HG02884 (cell line): ENCODE measurements around the gene UBXN6.

ENCODE experiments used
- ATAC-seq: cut with Tn5 transposase; IDR thresholded peaks from one replicate; pipeline ENCODE4 v1.9.1; 2021; ENCODE audit warnings: mild to moderate bottlenecking, moderate library complexity; ENCODE audit not compliant: unreplicated experiment

UBXN6 gene

GRCh38 chr19:4443188-4443587 is 14.4 kb downstream of the UBXN6 start:
- ATAC-seq, result no peak

DNA sequence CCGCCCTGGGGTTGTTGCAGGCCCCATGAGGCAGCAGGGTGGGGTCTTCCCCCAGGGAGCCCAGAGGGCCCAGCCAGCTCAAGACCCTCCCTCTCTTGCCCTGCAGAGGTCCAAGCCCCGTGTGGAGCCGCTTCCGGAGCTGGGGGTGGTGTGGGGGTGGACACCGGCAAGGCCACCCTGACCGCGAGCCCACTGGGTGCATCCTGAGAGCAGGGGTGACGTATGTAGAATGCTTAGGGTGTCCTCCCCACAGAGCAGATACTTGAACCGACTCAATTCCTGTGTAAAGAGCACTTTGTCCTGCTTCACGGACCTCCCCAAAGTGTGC is 14.8 kb downstream of the UBXN6 start:
- ATAC-seq, result no peak

- no peak for ATAC-seq
Observed at GRCh38 chr19:4441994-4442818, 15.4 kb downstream of the UBXN6 start.

DNA sequence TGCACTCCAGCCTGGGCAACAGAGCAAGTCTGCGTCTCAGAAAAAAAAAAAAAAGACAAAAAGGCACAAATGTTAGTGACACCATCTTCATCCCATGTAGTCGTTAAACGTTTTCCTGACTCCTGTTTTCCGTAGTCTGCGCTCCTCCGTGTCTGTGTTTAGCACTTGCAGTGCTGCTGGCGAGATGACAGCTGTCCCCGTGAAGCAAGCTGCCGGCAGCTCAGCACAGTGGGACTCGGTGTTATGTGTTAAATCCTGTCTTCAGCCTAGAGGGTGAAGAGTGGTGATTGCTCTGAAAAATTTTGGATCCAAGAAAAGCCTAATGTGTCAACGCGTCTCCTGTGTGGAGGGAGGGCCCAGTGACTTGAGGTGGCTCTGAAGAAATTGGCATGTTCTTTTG is 18.4 kb downstream of the UBXN6 start:
- no peak for ATAC-seq

DNA sequence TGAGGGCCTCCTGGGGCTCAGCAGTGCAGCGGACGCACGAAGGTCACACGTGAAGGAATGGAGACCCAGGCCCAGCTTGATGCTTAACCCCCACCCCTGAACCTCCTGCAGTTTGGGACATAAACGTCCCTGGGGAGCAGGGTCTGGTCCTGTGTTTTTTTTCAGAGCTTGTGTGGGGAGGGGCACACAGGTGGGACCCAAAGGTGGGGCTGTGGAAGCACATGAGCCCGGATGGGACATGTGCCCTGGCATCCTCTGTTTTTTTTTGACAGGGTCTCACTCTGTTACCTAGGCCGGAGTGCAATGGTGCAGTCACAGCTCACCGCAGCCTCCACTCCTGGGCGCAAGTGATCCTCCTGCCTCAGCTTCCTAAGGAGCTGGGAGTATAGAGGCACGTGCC is 20.5 kb downstream of the UBXN6 start:
- no peak for ATAC-seq

DNA sequence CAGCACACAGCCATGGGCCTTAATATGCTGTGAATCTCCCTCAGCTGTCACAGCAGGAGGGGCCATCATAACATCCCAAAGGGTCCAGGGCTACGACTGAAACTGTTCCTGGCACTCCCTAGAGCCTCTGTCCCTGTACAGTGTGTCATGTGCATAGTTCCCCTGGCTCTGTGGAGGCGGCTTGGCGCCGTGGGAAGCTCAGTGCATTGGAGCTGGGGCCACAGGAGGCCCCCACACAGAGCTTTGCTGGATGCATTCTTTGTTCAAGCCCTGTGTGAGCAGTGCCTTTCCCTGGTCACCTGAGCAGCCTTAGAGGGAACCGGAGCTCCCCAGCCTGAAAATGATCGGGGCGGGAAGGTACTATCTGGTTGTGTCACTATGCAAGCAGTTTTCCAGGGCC is 21.4 kb downstream of the UBXN6 start:
- no peak for ATAC-seq

DNA sequence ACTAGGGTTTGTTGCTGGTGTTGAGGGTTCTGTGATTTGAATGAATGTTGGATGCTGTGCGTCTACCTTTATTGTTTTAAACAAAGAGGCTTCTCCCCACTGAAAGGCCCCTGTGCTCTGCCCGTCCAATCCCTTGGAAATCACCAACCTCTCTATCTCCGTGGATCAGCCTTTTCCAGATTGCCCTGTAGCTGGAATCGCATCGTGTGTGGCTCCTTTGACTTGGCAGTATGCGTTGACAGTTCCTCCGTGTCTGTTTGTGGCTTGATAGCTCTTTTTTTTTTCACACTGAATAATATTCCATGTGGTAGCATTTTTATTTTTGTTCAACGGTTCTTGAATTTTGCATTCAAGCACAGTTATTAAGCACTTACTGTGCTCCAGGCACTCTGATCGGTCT is 23.2 kb downstream of the UBXN6 start:
- no peak for ATAC-seq

- ATAC-seq, result no peak
Observed at GRCh38 chr19:4432918-4433506, 24.6 kb downstream of the UBXN6 start.

DNA sequence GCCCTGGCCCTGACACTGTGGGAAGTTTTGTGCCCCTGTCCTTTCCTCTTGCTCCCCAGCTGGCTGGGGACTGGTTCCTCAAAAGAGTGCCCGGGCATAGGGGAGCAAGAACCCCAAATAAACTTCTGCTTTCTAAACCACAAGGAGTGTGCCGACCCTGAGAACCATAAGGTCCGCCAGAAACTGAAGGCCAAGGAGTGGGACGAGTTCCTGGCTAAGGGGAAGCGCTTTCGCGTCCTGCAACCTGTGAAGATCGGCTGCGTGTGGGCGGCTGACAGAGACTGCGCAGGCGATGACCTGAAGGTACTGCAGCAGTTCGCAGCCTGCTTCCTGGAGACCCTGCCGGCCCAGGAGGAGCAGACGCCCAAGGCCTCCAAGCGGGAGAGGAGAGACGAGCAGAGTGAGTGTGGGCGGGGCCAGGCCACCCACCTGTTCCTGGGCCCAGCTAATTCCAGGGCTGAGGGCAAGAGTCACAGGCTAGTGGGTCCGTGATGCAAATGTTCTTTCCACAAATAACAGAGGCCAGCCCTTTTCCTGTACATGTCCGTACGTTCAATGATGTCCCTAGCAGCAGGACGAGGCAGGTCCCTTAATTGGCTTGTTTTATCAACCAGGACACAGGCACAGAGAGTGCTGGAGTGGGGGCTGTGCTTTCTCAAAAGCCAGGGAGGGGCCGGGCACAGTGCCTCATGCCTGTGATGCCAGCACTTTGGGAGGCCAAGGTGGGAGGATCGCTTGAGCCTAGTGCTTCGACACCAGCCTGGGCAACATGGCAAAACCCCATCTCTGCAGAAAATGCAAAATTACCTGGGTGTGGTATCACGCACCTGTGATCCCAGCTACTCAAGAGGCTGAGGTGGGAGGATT is 25.6 kb downstream of the UBXN6 start:
- ATAC-seq, result no peak

GRCh38 chr19:4431296-4431695 is 26.3 kb downstream of the UBXN6 start:
- ATAC-seq, result no peak

DNA sequence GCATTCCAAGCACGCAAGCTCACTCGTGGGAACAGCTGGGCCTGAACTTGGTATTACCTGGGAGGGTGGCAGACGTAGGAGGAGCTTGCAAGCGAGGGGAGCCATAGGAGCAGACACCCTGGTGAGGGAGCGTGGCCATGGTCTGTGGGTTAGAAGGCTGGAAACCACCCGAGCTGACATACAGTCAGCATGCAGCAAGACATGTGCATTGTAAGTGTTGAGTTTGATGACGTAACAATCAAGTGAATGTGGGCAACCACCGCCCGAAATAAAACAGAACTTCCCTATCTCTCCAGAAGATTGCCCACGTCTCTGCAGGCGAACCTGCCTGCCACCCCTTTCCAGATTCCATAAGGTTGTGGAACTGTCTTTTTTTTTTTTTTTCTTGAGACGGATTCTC is 26.8 kb downstream of the UBXN6 start:
- ATAC-seq, result no peak

GRCh38 chr19:4429771-4430171 is 27.8 kb downstream of the UBXN6 start:
- ATAC-seq, result no peak

DNA sequence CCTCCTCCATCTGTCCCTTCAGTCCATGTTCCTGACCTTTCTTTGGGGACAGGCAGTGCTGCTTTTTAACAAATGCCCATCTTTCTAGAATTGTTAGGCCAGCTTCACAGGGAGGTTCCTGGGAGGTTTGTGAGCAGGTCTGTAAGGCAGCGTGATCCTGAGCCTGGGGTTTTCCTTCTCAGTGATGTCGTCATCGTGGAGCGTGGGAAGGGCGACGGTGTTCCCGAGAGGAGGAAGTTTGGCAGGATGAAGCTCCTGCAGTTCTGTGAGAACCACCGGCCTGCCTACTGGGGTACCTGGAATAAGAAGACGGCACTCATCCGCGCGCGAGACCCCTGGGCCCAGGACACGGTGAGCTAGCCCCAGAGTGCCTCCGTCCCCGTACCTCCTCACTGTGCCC is 28.3 kb downstream of the UBXN6 start:
- ATAC-seq, result no peak

- no peak for ATAC-seq
Observed at GRCh38 chr19:4428326-4428975, 29.1 kb downstream of the UBXN6 start.

DNA sequence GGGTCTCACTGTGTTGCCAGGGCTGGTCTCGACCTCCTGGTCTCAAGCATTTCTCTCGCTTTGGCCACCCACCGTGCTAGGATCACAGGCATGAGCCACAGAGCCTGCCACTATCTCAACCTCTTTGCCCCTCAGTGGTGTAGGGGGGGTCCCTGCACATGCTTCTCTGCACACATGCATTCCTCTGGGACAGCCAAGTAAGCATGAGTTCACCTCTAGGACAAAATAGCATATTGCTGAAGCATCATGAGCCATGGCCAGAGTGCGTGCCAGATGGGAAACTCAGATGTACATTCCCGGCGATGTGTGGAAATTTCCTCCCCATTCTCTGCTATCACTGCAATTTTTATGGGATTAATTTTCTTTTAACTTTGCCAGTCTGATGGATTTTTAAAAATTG is 32.1 kb downstream of the UBXN6 start:
- ATAC-seq, result no peak

GRCh38 chr19:4423416-4424126 is 34.0 kb downstream of the UBXN6 start:
- ATAC-seq, result no peak

GRCh38 chr19:4416268-4416667 is 41.3 kb downstream of the UBXN6 start:
- ATAC-seq, result no peak

DNA sequence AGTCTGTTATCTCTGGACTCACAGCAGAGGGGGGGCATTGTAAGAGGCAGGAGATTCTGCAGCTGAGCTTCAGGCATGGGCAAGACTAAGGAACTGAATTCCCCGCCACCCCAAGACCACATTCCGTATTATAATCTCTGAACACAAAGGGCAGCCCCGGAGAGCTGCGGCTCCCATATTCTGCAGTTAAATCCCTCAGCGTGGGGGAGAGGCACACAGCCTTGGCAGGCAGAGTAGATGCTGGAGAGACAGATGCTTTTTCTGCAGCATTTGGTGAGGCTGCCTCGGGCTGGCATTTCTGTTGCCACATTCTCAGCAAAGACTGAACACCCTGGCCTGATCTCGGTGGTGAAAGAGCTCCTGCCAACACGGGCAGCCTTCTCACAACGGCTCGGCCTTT is 42.2 kb downstream of the UBXN6 start:
- no peak for ATAC-seq

DNA sequence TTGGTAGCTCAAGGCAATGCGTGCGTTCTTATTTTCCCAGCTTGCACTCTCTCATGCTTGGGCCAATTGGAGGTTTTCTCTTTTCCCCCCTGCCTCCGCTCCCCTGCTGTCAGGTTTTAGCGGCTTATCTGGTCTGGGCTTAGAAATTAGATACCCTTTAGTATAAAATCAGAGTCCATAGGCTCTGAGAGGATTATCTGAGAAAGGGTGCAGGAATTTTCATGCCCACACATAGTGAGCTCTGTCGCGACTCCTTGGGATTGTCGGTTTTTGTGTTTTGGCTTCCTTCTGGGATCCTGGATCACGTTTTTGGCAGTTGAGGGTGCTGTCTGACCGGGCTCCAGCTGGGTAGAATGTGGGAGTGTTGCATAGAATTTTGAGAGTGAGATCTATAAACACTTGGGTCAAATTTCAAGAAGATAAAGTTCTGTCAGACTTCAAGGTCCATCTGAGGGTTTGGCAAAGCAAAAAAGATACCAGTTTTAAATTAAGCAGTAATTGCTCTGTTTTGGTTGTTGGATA is 42.7 kb downstream of the UBXN6 start:
- no peak for ATAC-seq

GRCh38 chr19:4414144-4414799 is 43.3 kb downstream of the UBXN6 start:
- no peak for ATAC-seq
